Measurements from ENCODE around the gene SSTR3. TPM values are rescaled to one million over a fixed set of nuclear protein-coding genes. Genes with fewer than 3 reads are reported as not detected.

Gene SSTR3
- polyA plus RNA-seq, 1 donor from 2014 or later: not detected

GRCh38 chr22:37157516-37158285, 54.6 kb downstream of the SSTR3 start:
- no peak overlapping the region for H2AFZ ChIP-seq (ENCODE audit: low read depth, low read length)
- no peaks in the 10 kb centered on the region for H3K9me2 ChIP-seq (ENCODE audit: insufficient read depth, low read length)
- no peaks in the 10 kb centered on the region for H3K79me2 ChIP-seq (replicated peaks; ENCODE audit: insufficient read depth, low read length)
- no peaks in the 10 kb centered on the region for H3K27me3 ChIP-seq (ENCODE audit: insufficient read depth, low read depth, low read length)
- H3K36me3 ChIP-seq (ENCODE audit: insufficient read depth, low read length): no peaks in the 10 kb centered on the region
- H4K20me1 ChIP-seq (ENCODE audit: insufficient read depth): no peaks in the 10 kb centered on the region
- H3K9ac ChIP-seq (ENCODE audit: low read length): no peak overlapping the region
- no peak overlapping the region for H3K4me3 ChIP-seq (ENCODE audit: low read length)
- H3F3A ChIP-seq (ENCODE audit: insufficient read depth, low read length, poor library complexity, severe bottlenecking): no peaks in the 10 kb centered on the region
- no peak overlapping the region for H3K27ac ChIP-seq (ENCODE audit: low read length)
- H3K4me2 ChIP-seq (ENCODE audit: low read length): no peak overlapping the region
- no peak for TF ChIP-seq RAD21 (conservative IDR thresholded peaks at IDR 0.05)
- TF ChIP-seq CTCF (IDR thresholded peaks at IDR 0.05; ENCODE audit: poor library complexity, severe bottlenecking): no peak
- no peak for TF ChIP-seq SMC3 (conservative IDR thresholded peaks at IDR 0.05; ENCODE audit: poor library complexity)
- no peak for TF ChIP-seq MXI1 (conservative IDR thresholded peaks at IDR 0.05; ENCODE audit: poor library complexity, severe bottlenecking)
- TF ChIP-seq REST (IDR thresholded peaks at IDR 0.05; ENCODE audit: borderline replicate concordance): no peak
- no peak for TF ChIP-seq EZH2 (IDR thresholded peaks at IDR 0.05; ENCODE audit: borderline replicate concordance, insufficient read depth, low read length, poor library complexity, severe bottlenecking)
- no peak for TF ChIP-seq TAF1 (IDR thresholded peaks at IDR 0.05; ENCODE audit: low read depth)
- no peak for TF ChIP-seq EP300 (conservative IDR thresholded peaks at IDR 0.05; ENCODE audit: poor library complexity, severe bottlenecking)
- no peak for TF ChIP-seq POLR2AphosphoS5 (IDR thresholded peaks at IDR 0.05)
- H3K9me3 ChIP-seq (ENCODE audit: low read length): no peaks in the 10 kb centered on the region

- Histone ChIP-seq H3F3A (ENCODE audit: insufficient read depth, low read length, poor library complexity, severe bottlenecking) (no peaks in the 10 kb centered on the region), H3K9me2 (ENCODE audit: insufficient read depth, low read length) (no peaks in the 10 kb centered on the region), H3K4me2 (ENCODE audit: low read length) (no peak overlapping the region), H2AFZ (ENCODE audit: low read depth, low read length) (no peak overlapping the region), H3K9ac (ENCODE audit: low read length) (no peak overlapping the region), H3K9me3 (ENCODE audit: low read length) (no peaks in the 10 kb centered on the region), H3K27ac (ENCODE audit: low read length) (no peak overlapping the region), H3K36me3 (ENCODE audit: insufficient read depth, low read length) (no peaks in the 10 kb centered on the region), H3K27me3 (ENCODE audit: insufficient read depth, low read depth, low read length) (no peaks in the 10 kb centered on the region), H4K20me1 (ENCODE audit: insufficient read depth) (no peaks in the 10 kb centered on the region), H3K79me2 (replicated peaks; ENCODE audit: insufficient read depth, low read length) (no peaks in the 10 kb centered on the region), H3K4me3 (ENCODE audit: low read length) (no peak overlapping the region)
- TF ChIP-seq RAD21 (conservative IDR thresholded peaks at IDR 0.05): no peak
- no peak for TF ChIP-seq EZH2 (IDR thresholded peaks at IDR 0.05; ENCODE audit: borderline replicate concordance, insufficient read depth, low read length, poor library complexity, severe bottlenecking)
- TF ChIP-seq TAF1 (IDR thresholded peaks at IDR 0.05; ENCODE audit: low read depth): no peak
- TF ChIP-seq POLR2AphosphoS5 (IDR thresholded peaks at IDR 0.05): no peak
- no peak for TF ChIP-seq EP300 (conservative IDR thresholded peaks at IDR 0.05; ENCODE audit: poor library complexity, severe bottlenecking)
- no peak for TF ChIP-seq CTCF (IDR thresholded peaks at IDR 0.05; ENCODE audit: poor library complexity, severe bottlenecking)
- TF ChIP-seq REST (IDR thresholded peaks at IDR 0.05; ENCODE audit: borderline replicate concordance): no peak
- no peak for TF ChIP-seq MXI1 (conservative IDR thresholded peaks at IDR 0.05; ENCODE audit: poor library complexity, severe bottlenecking)
- TF ChIP-seq SMC3 (conservative IDR thresholded peaks at IDR 0.05; ENCODE audit: poor library complexity): no peak
These were observed 55.4 kb downstream of the SSTR3 start for GRCh38 chr22:37156686-37157435.

Data from neural cell (in vitro differentiated cells).